Measurements from ENCODE around the gene SYNGAP1.

DNA sequence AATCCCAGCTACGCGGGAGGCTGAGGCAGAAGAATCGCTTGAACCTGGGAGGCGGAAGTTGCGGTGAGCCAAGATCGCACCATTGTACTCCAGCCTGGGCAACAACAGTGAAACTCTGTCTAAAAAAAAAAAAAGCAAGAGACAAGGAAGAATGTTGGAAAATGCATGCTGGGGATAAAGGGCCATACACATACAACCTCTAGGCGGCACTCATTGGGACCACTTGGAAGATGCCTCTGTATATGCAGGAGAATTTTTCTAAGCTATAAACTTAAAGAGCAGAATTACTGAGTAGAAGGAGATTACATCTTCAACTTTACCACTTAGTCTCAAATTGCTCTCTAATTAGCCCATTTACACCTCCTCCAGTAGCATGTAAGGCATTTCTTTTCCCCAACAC lies 77.3 kb downstream of the SYNGAP1 start:
- no peak for TF ChIP-seq POLR2AphosphoS5 (IDR thresholded peaks at IDR 0.05; ENCODE audit: low read depth)
- TF ChIP-seq, protein P1, sequence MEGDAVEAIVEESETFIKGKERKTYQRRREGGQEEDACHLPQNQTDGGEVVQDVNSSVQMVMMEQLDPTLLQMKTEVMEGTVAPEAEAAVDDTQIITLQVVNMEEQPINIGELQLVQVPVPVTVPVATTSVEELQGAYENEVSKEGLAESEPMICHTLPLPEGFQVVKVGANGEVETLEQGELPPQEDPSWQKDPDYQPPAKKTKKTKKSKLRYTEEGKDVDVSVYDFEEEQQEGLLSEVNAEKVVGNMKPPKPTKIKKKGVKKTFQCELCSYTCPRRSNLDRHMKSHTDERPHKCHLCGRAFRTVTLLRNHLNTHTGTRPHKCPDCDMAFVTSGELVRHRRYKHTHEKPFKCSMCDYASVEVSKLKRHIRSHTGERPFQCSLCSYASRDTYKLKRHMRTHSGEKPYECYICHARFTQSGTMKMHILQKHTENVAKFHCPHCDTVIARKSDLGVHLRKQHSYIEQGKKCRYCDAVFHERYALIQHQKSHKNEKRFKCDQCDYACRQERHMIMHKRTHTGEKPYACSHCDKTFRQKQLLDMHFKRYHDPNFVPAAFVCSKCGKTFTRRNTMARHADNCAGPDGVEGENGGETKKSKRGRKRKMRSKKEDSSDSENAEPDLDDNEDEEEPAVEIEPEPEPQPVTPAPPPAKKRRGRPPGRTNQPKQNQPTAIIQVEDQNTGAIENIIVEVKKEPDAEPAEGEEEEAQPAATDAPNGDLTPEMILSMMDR (conservative IDR thresholded peaks at IDR 0.05; ENCODE audit: low read depth in 2 of 2): 0 out of 4 replicates have a peak, but pooled peaks of 1 of the 2 experiments have one; percentile 14
- TF ChIP-seq, protein P2, sequence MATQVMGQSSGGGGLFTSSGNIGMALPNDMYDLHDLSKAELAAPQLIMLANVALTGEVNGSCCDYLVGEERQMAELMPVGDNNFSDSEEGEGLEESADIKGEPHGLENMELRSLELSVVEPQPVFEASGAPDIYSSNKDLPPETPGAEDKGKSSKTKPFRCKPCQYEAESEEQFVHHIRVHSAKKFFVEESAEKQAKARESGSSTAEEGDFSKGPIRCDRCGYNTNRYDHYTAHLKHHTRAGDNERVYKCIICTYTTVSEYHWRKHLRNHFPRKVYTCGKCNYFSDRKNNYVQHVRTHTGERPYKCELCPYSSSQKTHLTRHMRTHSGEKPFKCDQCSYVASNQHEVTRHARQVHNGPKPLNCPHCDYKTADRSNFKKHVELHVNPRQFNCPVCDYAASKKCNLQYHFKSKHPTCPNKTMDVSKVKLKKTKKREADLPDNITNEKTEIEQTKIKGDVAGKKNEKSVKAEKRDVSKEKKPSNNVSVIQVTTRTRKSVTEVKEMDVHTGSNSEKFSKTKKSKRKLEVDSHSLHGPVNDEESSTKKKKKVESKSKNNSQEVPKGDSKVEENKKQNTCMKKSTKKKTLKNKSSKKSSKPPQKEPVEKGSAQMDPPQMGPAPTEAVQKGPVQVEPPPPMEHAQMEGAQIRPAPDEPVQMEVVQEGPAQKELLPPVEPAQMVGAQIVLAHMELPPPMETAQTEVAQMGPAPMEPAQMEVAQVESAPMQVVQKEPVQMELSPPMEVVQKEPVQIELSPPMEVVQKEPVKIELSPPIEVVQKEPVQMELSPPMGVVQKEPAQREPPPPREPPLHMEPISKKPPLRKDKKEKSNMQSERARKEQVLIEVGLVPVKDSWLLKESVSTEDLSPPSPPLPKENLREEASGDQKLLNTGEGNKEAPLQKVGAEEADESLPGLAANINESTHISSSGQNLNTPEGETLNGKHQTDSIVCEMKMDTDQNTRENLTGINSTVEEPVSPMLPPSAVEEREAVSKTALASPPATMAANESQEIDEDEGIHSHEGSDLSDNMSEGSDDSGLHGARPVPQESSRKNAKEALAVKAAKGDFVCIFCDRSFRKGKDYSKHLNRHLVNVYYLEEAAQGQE (IDR thresholded peaks at IDR 0.05; ENCODE audit: unreplicated experiment): no peak
- no peak for TF ChIP-seq ZNF331 (CRISPR knock-in tag; IDR thresholded peaks at IDR 0.05; ENCODE audit: low read depth)
- TF ChIP-seq EZH2phosphoT487 (IDR thresholded peaks at IDR 0.05; ENCODE audit: unreplicated experiment): no peak
- TF ChIP-seq EZH2 (IDR thresholded peaks at IDR 0.05; ENCODE audit: low read depth, unreplicated experiment): no peak
- no peak for TF ChIP-seq CREB1 (CRISPR knock-in tag; IDR thresholded peaks at IDR 0.05; ENCODE audit: low read depth)
- no peak for TF ChIP-seq NANOG (IDR thresholded peaks at IDR 0.05; ENCODE audit: borderline replicate concordance)

Data from GM23338 (cell line).